OCI-LY1 (cell line): ENCODE data around the gene PDS5A.
"Not testable (repeated sequence)": the region's sequence is repeated elsewhere in the genome, so short reads cannot be mapped to it uniquely, and the experiment has no call there.

Experiments
- H2AFZ ChIP-seq: fragments of 200-600 bp; sonication (generic), shearing (Covaris generic); 2 replicates; pipeline ENCODE4 v1.6.0; 2014; ENCODE audit warnings: antibody characterized with exemption, mild to moderate bottlenecking, low read length
- H3F3A ChIP-seq: fragments of 200-600 bp; sonication (generic), shearing (Covaris generic); 2 replicates; pipeline ENCODE4 v1.6.0; 2014; ENCODE audit warnings: mild to moderate bottlenecking, antibody characterized with exemption, low read length, moderate library complexity; ENCODE audit not compliant: insufficient read depth
- H3K27ac ChIP-seq: fragments of 200-600 bp; sonication (generic); 2 replicates; pipeline ENCODE4 v1.5.1; 2014; ENCODE audit warnings: low read length, mixed run types, mild to moderate bottlenecking, low read depth; ENCODE audit not compliant: poor library complexity, severe bottlenecking
- H3K27me3 ChIP-seq: fragments of 200-600 bp; sonication (generic); 2 replicates; pipeline ENCODE4 v1.6.0; 2014; ENCODE audit warnings: antibody characterized with exemption, mild to moderate bottlenecking, low read length, moderate library complexity; ENCODE audit not compliant: insufficient read depth
- H3K36me3 ChIP-seq: fragments of 200-600 bp; sonication (generic); 2 replicates; pipeline ENCODE4 v1.6.1; 2014; ENCODE audit warnings: mild to moderate bottlenecking, antibody characterized with exemption, low read length, moderate library complexity, mixed read lengths; ENCODE audit not compliant: insufficient read depth
- H3K4me1 ChIP-seq: fragments of 200-600 bp; sonication (generic); 2 replicates; pipeline ENCODE4 v1.5.1; 2014; ENCODE audit warnings: mild to moderate bottlenecking, low read length, moderate library complexity; ENCODE audit not compliant: insufficient read depth, severe bottlenecking
- H3K4me2 ChIP-seq: fragments of 200-600 bp; sonication (generic), shearing (Covaris generic); 2 replicates; pipeline ENCODE4 v1.6.1; 2014; ENCODE audit warnings: low read length
- H3K4me3 ChIP-seq: fragments of 200-600 bp; sonication (generic); 2 replicates; pipeline ENCODE4 v1.5.1; 2014; ENCODE audit warnings: low read length, low read depth, mild to moderate bottlenecking, mixed read lengths; ENCODE audit not compliant: poor library complexity, severe bottlenecking
- H3K79me2 ChIP-seq: fragments of 200-600 bp; shearing (Covaris generic); 2 replicates; pipeline ENCODE4 v1.6.1; 2016; ENCODE audit warnings: mixed run types, low read length, mixed read lengths; ENCODE audit not compliant: insufficient read depth
- H3K9ac ChIP-seq: fragments of 200-600 bp; sonication (generic), shearing (Covaris generic); 2 replicates; pipeline ENCODE4 v1.6.1; 2014; ENCODE audit warnings: mild to moderate bottlenecking, low read length, mixed read lengths
- H3K9me2 ChIP-seq: fragments of 200-600 bp; sonication (generic), shearing (Covaris generic); 2 replicates; pipeline ENCODE4 v1.6.1; 2014; ENCODE audit warnings: low read depth, mild to moderate bottlenecking, low read length, mixed read lengths
- H3K9me3 ChIP-seq: fragments of 200-600 bp; shearing (Covaris generic); 2 replicates; pipeline ENCODE4 v1.6.1; 2014; ENCODE audit warnings: low read length, mixed read lengths
- H4K20me1 ChIP-seq: fragments of 200-600 bp; sonication (generic), shearing (Covaris generic); 2 replicates; pipeline ENCODE4 v1.6.0; 2016; ENCODE audit warnings: mild to moderate bottlenecking, low read length; ENCODE audit not compliant: insufficient read depth
- CTCF ChIP-seq: fragments of 200-600 bp; sonication (generic), shearing (Covaris generic); IDR thresholded peaks from 2 replicates; pipeline ENCODE4 v1.5.1; 2017; ENCODE audit warnings: mild to moderate bottlenecking, antibody characterized with exemption, low read length, moderate library complexity, mixed read lengths
- EZH2 ChIP-seq: fragments of 200-600 bp; sonication (generic), shearing (Covaris generic); IDR thresholded peaks from 2 replicates; pipeline ENCODE4 v1.8.0; 2017; ENCODE audit warnings: borderline replicate concordance, mixed run types, mild to moderate bottlenecking, antibody characterized with exemption, low read length, moderate library complexity, mixed read lengths

PDS5A gene

DNA sequence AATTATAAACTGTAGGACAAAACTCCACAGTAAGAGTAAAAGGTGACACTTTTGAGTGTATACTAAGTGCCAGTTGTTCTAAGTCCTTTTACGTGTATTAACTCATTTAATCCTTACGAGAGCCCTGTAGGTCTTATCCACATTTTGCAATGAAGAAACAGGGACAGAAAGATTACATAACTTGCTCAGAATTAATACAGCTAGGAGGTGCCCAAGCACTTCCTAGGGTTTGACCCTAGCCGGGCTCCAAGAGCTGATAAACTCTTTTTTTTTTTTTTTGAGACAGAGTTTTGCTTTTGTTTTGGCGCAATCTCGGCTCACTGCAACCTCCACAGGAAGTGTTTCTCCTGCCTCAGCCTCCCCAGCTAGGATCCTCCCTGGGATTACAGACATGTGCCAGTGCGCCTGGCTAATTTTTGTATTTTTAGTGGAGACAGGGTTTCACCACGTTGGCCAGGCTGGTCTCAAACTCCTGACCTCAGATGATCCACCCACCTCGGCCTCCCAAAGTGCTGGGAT is 169.4 kb downstream of the PDS5A start:
- no peaks in the 10 kb centered on the region for H3F3A ChIP-seq
- H3K79me2 ChIP-seq = no peaks in the 10 kb centered on the region
- H3K36me3 ChIP-seq = no peaks in the 10 kb centered on the region
- H4K20me1 ChIP-seq = no peaks in the 10 kb centered on the region
- no peak overlapping the region for H2AFZ ChIP-seq
- H3K4me2 ChIP-seq = no peak overlapping the region
- no peaks in the 10 kb centered on the region for H3K9me2 ChIP-seq
- no peaks in the 10 kb centered on the region for H3K4me1 ChIP-seq
- H3K27ac ChIP-seq = no peak overlapping the region
- H3K4me3 ChIP-seq = no peak overlapping the region
- H3K27me3 ChIP-seq = no peaks in the 10 kb centered on the region
- TF ChIP-seq CTCF (no peak; the same call in 1 of the 2 replicates), EZH2 (no peak)
- no peaks in the 10 kb centered on the region for H3K9me3 ChIP-seq
- no peak overlapping the region for H3K9ac ChIP-seq

- Histone ChIP-seq H3K4me3 (no peak overlapping the region), H3K4me2 (no peak overlapping the region), H3K9me3 (no peaks in the 10 kb centered on the region)
Observed at GRCh38 chr4:39802005-39802404, 175.7 kb downstream of the PDS5A start.

DNA sequence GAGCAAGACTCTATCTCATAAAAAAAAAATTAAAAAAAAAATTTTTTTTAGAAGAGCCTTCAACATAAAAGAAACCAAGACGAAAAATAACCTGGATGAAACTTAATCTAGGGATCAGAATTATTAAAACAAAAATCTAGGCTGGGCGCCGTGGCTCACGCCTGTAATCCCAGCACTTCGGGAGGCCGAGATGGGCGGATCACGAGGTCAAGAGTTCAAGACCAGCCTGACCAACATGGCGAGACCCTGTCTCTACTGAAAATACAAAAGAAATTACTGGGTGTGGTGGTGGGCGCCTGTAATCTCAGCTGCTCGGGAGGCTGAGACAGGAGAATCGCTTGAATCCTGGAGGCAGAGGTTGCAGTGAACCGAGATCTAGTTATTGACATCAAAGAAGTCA is 184.7 kb downstream of the PDS5A start:
- not testable (repeated sequence) for H3K9me3 ChIP-seq, H3F3A ChIP-seq, H2AFZ ChIP-seq, H3K4me3 ChIP-seq, H3K27me3 ChIP-seq, H3K4me2 ChIP-seq, H3K9ac ChIP-seq, H3K9me2 ChIP-seq, H3K36me3 ChIP-seq, H3K27ac ChIP-seq, H3K4me1 ChIP-seq, H4K20me1 ChIP-seq, H3K79me2 ChIP-seq

More at GRCh38 chr4:39802005-39802404, 175.7 kb downstream of the PDS5A start:
- Histone ChIP-seq H2AFZ (no peak overlapping the region), H3K9me2 (no peaks in the 10 kb centered on the region), H3K79me2 (no peaks in the 10 kb centered on the region), H3K27me3 (no peaks in the 10 kb centered on the region), H3K27ac (no peak overlapping the region), H3K9ac (no peak overlapping the region), H4K20me1 (no peaks in the 10 kb centered on the region), H3K36me3 (no peaks in the 10 kb centered on the region), H3F3A (no peaks in the 10 kb centered on the region), H3K4me1 (no peaks in the 10 kb centered on the region)
- TF ChIP-seq CTCF (no peak), EZH2 (no peak)

DNA sequence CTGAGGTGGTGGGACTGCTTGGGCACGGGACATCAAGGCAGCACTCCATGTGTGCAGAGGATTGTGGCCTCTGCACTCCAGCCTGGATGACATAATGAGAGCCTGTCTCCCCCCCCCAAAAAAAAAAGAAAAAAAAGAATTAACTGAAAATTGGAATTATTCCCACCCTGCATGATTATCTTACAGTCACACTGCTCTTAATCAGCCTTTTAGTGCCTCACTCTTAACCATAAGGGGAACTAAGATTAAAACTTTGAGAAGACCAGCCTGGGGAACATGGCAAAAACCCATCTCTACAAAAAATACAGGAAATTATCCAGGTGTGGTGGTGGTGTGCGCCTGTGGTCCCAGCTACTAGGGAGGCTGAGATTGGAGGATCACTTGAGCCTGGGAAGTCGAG is 185.2 kb downstream of the PDS5A start:
- TF ChIP-seq CTCF (no peak), EZH2 (no peak)
- Histone ChIP-seq H3K27ac (no peak overlapping the region), H3K79me2 (no peaks in the 10 kb centered on the region), H3K27me3 (no peaks in the 10 kb centered on the region), H3K4me3 (no peak overlapping the region), H4K20me1 (no peaks in the 10 kb centered on the region), H3K4me2 (no peak overlapping the region), H3K9me3 (no peaks in the 10 kb centered on the region), H3F3A (no peaks in the 10 kb centered on the region), H3K4me1 (no peaks in the 10 kb centered on the region), H2AFZ (no peak overlapping the region), H3K9me2 (no peaks in the 10 kb centered on the region), H3K9ac (no peak overlapping the region), H3K36me3 (no peaks in the 10 kb centered on the region)
